Measurements from ENCODE around the gene DBP. TPM values are rescaled to one million over a fixed set of nuclear protein-coding genes. Genes with fewer than 3 reads are reported as not detected.

DBP gene
- total and polyA plus RNA-seq, 2 experiments from 2014 or later: 5.7 to 6.3 TPM

- no peak for TF ChIP-seq ZNF462 (CRISPR knock-in tag; IDR thresholded peaks at IDR 0.05)
- no peak for TF ChIP-seq JUNB (IDR thresholded peaks at IDR 0.05; ENCODE audit: unreplicated experiment)
These were observed 3.2 kb downstream of the DBP start (continued) for GRCh38 chr19:48634036-48634342.

DNA sequence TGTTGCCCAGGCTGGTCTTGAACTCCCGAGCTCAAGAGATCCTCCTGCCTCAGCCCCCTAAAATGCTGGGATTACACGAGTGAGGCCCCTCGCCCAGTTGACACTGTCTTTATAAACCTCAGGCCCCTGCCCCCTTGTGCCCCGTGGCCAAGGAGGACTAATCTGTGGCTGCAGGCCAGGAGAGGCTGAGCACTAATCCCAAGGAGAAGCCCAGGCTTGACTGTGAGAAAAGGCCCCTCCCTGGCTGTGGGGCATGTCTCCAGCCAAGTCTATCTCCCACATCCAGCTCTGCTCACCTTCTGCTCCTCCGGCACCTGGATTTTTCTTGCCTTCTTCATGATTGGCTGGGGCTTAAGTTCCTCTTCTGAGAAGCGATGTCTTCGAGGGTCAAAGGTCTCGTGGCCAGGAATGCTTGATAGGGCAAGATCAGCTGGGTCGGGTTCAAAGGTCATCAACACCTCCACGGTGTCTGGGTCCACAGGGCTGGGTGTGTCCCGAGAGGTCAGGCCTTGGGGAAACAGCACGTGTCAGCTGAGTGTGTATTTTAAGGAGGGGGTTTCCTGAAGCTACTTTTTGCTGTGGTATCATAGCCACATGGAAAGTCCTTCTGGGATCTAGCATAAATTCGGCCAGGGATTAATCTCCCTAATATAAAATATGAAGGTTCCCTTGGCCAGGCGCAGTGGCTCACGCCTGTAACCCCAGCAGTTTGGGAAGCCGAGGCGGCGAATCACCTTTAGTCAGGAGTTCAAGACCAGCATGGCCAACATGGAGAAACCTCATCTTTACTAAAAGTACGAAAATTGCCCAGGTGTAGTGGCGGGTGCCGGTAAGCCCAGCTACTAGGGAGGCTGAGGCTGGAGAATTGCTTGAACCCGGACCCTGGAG lies 3.8 kb downstream of the DBP start:
- ATAC-seq (no peak), DNase-seq (ENCODE audit: low spot score) (no peak)
- H3K4me1 ChIP-seq (ENCODE audit: insufficient read depth): peaks cover 24% of the 10 kb centered on the region
- no peaks in the 10 kb centered on the region for H3K36me3 ChIP-seq (ENCODE audit: insufficient read depth)
- H3K4me3 ChIP-seq: no peak overlapping the region
- H4K20me1 ChIP-seq (replicated peaks; ENCODE audit: insufficient read depth): no peaks in the 10 kb centered on the region
- no peak overlapping the region for H2AFZ ChIP-seq
- H3K27me3 ChIP-seq (ENCODE audit: insufficient read depth): peaks cover 14% of the 10 kb centered on the region
- peaks cover 5% of the 10 kb centered on the region for H3K36me3 Mint-ChIP-seq (ENCODE audit: low read depth)
- H3K4me2 ChIP-seq: peak overlapping the region; percentile 69
- H3K27ac ChIP-seq (ENCODE audit: low read depth): no peak overlapping the region
- no peaks in the 10 kb centered on the region for H3K79me2 ChIP-seq (replicated peaks; ENCODE audit: insufficient read depth)
- H3K27ac Mint-ChIP-seq: no peak overlapping the region
- no peaks in the 10 kb centered on the region; the same call in 2 of the 3 replicates for H3K9me3 Mint-ChIP-seq
- H3K9me2 ChIP-seq (ENCODE audit: insufficient read depth): no peaks in the 10 kb centered on the region
- H3K4me3 Mint-ChIP-seq: peak overlapping the region; percentile 60; the same call in 2 of the 3 replicates
- H3K4me1 Mint-ChIP-seq: peaks cover 31% of the 10 kb centered on the region
- peaks cover 35% of the 10 kb centered on the region for H3K27me3 Mint-ChIP-seq (ENCODE audit: insufficient read depth, low read depth, poor library complexity)
- H3F3A ChIP-seq (replicated peaks; ENCODE audit: low read depth): peaks cover 46% of the 10 kb centered on the region
- TF ChIP-seq NANOG (IDR thresholded peaks at IDR 0.05; ENCODE audit: borderline replicate concordance) (no peak), REST (IDR thresholded peaks at IDR 0.05; ENCODE audit: unreplicated experiment) (no peak), ETS1 (IDR thresholded peaks at IDR 0.05) (no peak), POLR2AphosphoS5 (IDR thresholded peaks at IDR 0.05; ENCODE audit: low read depth) (no peak), JUNB (IDR thresholded peaks at IDR 0.05; ENCODE audit: unreplicated experiment) (no peak), STAT1 (IDR thresholded peaks at IDR 0.05; ENCODE audit: unreplicated experiment) (no peak), ZNF114 (CRISPR knock-in tag; IDR thresholded peaks at IDR 0.05) (no peak), EZH2phosphoT487 (IDR thresholded peaks at IDR 0.05; ENCODE audit: unreplicated experiment) (no peak)
- TF ChIP-seq, protein P1, sequence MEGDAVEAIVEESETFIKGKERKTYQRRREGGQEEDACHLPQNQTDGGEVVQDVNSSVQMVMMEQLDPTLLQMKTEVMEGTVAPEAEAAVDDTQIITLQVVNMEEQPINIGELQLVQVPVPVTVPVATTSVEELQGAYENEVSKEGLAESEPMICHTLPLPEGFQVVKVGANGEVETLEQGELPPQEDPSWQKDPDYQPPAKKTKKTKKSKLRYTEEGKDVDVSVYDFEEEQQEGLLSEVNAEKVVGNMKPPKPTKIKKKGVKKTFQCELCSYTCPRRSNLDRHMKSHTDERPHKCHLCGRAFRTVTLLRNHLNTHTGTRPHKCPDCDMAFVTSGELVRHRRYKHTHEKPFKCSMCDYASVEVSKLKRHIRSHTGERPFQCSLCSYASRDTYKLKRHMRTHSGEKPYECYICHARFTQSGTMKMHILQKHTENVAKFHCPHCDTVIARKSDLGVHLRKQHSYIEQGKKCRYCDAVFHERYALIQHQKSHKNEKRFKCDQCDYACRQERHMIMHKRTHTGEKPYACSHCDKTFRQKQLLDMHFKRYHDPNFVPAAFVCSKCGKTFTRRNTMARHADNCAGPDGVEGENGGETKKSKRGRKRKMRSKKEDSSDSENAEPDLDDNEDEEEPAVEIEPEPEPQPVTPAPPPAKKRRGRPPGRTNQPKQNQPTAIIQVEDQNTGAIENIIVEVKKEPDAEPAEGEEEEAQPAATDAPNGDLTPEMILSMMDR (conservative IDR thresholded peaks at IDR 0.05; ENCODE audit: low read depth in 2 of 2): no peak

Data from GM23338 (cell line).